GM23338 (cell line): Measurements from ENCODE around the gene AK3.

Experiments used
- CTCF ChIP-seq, 2 experiments: fragments of 200-600 bp in 1 of 2; sonication (generic) in 1 of 2; conservative IDR thresholded peaks; 2 replicates each; pipeline versions ENCODE4 v1.5.1 to v1.6.1; 2016 to 2017; ENCODE audit warnings: antibody characterized with exemption in 2 of 2, low read depth in 2 of 2, mild to moderate bottlenecking in 2 of 2, moderate library complexity in 1 of 2
- EZH2 ChIP-seq: fragments of 200-600 bp; sonication (generic); IDR thresholded peaks from one replicate; pipeline ENCODE4 v1.8.0; 2017; ENCODE audit warnings: antibody characterized with exemption, mild to moderate bottlenecking, low read depth; ENCODE audit not compliant: unreplicated experiment
- EZH2phosphoT487 ChIP-seq: fragments of 200-600 bp; sonication (generic); IDR thresholded peaks from one replicate; pipeline ENCODE4 v1.8.1; 2018; ENCODE audit warnings: antibody characterized with exemption; ENCODE audit not compliant: unreplicated experiment
- NANOG ChIP-seq: IDR thresholded peaks from 2 replicates; pipeline ENCODE4 v1.6.1; 2016; ENCODE audit warnings: antibody characterized with exemption, borderline replicate concordance
- POLR2AphosphoS5 ChIP-seq: IDR thresholded peaks from 2 replicates; pipeline ENCODE4 v1.6.1; 2016; ENCODE audit warnings: antibody characterized with exemption, low read depth
- REST ChIP-seq: IDR thresholded peaks from one replicate; pipeline ENCODE4 v1.6.1; 2018; ENCODE audit warnings: antibody characterized with exemption; ENCODE audit not compliant: unreplicated experiment

- TF ChIP-seq NANOG: no peak
- no peak for TF ChIP-seq EZH2phosphoT487
- no peak for TF ChIP-seq CTCF (conservative IDR thresholded peaks at IDR 0.05; ENCODE audit: low read depth in 2 of 2)
- TF ChIP-seq POLR2AphosphoS5: no peak
- no peak for TF ChIP-seq REST
- no peak for TF ChIP-seq EZH2
Observed at GRCh38 chr9:4674783-4675182, 66.2 kb downstream of the AK3 start.
